GM19438 (cell line): ENCODE results near the gene MAP3K15.

Source experiments
- ATAC-seq: cut with Tn5 transposase; IDR thresholded peaks from one replicate; pipeline ENCODE4 v1.9.1; 2021; ENCODE audit warnings: low read depth; ENCODE audit not compliant: unreplicated experiment

The MAP3K15 gene

GRCh38 chrX:19358521-19358920 is 156.8 kb downstream of the MAP3K15 start:
- no peak for ATAC-seq

DNA sequence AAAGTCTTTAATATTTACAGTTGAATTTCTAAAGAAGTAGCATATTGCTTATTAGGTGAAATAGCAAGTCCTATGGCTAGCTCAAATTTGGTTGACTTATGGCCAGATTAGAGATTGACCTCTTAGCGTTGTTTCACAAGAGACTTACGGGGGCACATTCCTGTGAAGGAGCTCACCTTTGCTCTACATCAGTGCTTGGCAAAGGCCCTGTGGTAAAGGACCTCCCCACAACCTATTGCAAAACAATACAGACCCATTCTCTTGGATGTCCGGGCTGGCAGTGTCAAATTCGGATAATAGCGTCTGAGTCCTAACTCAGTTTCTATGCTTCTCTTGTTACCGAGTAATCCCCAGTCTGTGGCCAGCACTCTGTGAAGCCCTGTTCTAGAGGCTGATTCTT is 160.7 kb downstream of the MAP3K15 start:
- ATAC-seq = no peak

DNA sequence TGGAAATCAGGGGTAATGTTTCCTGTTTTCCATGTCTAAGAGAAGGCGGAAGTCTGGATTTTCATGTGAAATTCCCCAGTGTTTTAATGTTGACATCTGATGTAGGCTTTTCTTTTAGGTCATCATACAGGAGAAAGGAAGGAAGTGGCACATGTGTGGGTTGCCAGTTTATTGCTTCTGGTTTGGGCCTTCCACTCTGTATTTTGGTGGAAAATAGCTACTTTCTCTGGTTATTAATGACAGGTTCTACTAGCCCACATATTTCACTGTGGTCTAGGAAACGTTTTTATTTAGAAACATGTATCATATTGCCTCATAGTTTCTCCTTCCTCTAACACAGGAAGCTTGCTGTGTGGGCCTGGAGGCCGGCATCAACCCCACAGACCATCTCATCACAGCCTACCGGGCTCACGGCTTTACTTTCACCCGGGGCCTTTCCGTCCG is 164.3 kb downstream of the MAP3K15 start:
- peak; percentile 87 for ATAC-seq

DNA sequence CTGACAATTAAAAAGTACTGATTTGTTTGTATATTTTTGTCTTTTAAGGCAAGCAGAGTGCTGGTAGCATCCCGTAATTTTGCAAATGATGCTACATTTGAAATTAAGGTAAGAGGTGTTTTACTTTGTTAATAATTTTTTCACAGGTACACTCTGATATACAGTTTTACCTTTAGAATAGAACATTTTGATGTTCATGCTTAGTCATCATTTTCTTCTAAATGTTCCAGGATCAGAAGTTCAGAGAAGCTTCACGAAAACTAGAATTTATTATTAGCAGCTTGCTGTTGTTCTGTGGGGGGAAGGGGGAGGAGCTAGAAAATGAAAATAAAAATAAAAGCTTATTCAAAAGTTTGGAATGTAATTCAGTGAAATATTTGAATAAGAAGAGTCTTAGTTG is 166.0 kb downstream of the MAP3K15 start:
- ATAC-seq = no peak

GRCh38 chrX:19347916-19348315 is 167.4 kb downstream of the MAP3K15 start:
- ATAC-seq = no peak

DNA sequence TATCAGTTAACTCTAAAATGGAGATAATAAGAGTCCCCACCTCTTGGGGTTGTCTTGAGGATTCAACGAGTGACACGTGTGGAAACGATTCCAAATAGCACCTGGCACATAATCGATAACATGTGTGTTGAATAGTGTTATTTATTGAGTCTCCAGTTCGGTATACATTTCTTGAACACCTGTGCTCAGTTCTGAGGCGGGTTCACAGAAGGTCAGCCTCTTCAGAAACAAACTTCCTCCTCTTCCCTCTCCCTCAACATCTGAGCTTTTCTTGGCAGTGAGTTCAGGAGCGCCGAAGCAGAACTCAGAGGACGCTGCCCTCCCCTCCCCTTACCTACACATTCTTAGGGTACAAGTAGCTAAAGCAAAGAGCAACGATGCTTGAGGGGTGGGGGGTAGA is 170.6 kb downstream of the MAP3K15 start:
- no peak for ATAC-seq

- peak; percentile 97 for ATAC-seq
These were observed 171.5 kb downstream of the MAP3K15 start, which contains the start of gene PDHA1 for GRCh38 chrX:19343535-19344408. TSS of gene PDHA1 (plus strand) at chrX:19343927. CDS start at chrX:19344038, 111 bp downstream.

DNA sequence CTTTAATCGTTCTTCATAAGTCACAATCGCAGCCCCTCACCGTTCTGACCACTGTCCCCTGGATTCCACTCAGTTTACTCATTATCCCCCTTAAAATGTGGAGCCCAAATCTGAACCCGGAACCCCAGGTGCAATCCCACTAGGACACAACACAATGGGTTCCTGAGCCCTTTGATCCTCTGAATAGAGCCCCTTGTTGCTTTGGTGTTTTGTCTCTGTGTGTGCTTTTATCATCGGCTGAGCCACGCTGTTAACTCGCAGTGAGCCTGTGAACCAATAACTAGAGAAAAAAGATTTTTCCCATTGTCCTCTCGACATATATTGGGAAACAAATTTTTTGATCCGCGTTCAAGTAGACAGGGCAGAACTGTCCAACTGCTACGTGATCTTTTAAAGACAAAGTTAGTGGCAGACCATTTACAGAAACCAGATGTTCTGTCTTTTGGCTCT is 172.2 kb downstream of the MAP3K15 start:
- no peak for ATAC-seq

DNA sequence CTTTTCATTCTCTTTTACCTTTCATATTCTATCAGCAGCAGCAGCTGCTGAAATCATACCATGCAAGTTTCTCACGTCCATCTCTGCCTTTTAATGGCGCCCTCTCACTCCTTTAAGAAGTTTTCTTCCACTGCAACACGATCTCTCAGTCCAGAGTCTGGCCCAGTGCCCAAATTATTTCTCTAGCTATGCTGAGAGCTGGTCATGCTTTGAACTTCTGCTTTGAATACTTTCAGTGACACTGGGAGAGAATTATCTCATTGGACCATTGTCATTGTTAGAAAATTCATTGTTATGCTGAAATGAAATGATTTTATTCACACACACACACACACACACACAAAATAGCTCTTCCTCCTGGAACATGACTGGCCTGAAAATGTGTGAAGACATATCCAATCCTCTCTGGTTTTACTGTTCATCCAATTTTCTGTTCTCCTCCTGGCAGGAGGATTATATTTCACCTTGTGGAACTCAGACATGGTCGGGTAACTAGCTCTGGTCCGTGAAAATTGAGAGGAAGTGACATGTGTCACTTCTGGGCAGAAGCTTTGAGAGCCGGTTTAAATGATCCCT is 172.9 kb downstream of the MAP3K15 start:
- no peak for ATAC-seq

GRCh38 chrX:19334945-19335626 is 180.2 kb downstream of the MAP3K15 start:
- ATAC-seq = no peak

GRCh38 chrX:19332983-19333382 is 182.3 kb downstream of the MAP3K15 start:
- no peak for ATAC-seq

DNA sequence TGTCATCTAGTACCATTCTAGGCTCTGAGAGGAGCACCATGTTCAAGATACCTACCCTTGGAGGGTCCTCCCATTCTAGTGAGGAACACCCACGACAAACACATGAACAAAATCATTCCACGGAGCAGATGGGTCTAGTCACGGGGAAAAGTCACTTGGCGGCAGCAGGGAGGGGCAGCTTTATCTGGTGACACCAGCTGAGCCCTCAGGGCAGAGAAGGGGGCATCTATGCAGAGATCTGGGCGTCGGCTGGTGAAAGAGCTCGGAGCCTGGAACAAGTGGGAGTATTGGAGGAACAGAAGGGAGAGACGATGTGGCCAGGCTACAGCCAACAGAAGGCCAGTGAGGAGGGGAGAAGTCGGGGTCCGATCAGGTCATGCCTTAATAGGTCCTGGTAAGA is 183.5 kb downstream of the MAP3K15 start:
- no peak for ATAC-seq

DNA sequence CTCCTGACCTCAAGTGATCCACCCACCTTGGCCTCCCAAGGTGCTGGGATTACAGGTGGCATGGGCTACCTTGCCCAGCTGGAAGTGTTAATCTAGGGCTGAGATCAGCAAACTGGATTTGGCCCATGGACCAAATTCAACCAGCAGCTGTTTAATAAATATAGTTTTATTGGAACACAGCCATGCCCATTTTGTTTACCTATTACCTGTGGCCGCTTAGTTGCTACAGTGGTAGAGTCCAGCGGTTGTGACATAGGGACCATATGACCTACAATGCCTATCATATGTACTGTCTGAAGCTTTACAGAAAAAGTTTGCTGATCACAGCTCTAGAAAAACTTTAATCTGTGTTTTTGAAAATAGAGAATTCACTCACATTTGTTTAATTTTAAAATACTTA is 188.7 kb downstream of the MAP3K15 start:
- no peak for ATAC-seq
